ENCODE data around the gene DENND6B.

DNA sequence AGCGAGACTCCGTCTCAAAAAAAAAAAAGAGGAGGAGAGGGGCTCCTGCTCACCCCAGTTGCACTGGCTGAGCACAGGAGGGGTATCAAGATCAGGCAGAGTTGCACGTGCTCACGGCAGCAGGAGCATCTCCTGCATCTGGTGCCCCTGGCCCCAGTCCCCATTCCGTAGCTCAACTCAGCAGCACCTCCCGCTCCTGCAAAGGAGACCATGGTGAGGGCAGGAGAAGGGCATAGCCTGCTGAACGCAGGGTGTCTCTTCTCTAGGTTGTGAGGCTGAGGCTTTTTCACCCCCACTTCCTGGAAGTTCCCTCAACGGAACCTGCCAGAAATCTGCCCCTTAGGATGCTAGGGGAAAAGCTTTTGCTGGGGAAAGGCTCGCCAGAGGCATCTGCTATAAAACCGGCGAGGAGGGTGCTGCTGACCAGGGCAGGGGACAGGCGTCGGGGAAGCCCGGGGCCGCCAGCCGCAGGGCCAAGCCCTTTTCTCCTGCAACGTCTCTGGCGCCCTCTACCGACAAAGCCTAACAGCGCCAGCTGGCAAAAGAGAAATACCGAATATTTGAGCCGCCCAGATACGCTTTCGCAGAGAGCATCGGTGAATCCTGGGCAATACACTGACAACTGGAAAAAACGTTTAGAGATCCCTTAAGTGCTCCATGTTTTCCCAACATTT lies 15.3 kb upstream of the DENND6B start:
- TF ChIP-seq POLR2AphosphoS5 (IDR thresholded peaks at IDR 0.05; ENCODE audit: insufficient read depth, low read depth, low read length) (no peak), EZH2 (IDR thresholded peaks at IDR 0.05; ENCODE audit: borderline replicate concordance, low read depth, low read length, severe bottlenecking) (no peak), POLR2A (IDR thresholded peaks at IDR 0.05; ENCODE audit: low read depth, low read length) (no peak)

Measured in endothelial cell of umbilical vein (primary cell).